ENCODE results near the gene PDCD11.

PDCD11 gene

DNA sequence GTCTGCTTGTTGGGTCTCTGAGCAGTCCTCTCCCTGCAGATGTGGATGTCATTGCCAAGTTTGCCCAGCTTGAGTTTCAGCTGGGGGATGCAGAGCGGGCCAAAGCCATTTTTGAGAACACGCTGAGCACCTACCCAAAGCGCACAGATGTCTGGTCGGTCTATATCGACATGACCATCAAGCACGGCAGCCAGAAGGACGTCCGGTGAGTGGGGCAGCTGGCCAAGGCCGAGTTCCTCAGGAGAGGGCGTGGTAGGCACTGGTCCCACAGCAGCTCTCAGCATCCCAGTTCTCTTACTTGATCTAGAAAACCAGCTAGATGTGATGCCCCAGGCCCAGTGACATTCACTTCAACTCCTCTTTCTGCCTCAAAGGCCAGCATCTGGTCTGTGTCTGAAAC, 48.1 kb downstream of the PDCD11 start:
- peaks cover 2% of the 10 kb centered on the region for H3K4me1 ChIP-seq (ENCODE audit: insufficient read depth, poor library complexity, severe bottlenecking)
- H3K27me3 ChIP-seq (ENCODE audit: insufficient read depth, poor library complexity, severe bottlenecking), result no peaks in the 10 kb centered on the region
- no peak overlapping the region for H3K4me3 ChIP-seq (ENCODE audit: severe bottlenecking)
- H3K27ac ChIP-seq (ENCODE audit: poor library complexity, severe bottlenecking), result no peak overlapping the region
- H3K36me3 ChIP-seq (ENCODE audit: low read depth), result peaks cover 72% of the 10 kb centered on the region
- H3K9me3 ChIP-seq (ENCODE audit: severe bottlenecking), result no peaks in the 10 kb centered on the region
- ATAC-seq (ENCODE audit: low read depth) (no peak), DNase-seq (ENCODE audit: low spot score) (no peak)
- TF ChIP-seq, protein P1, sequence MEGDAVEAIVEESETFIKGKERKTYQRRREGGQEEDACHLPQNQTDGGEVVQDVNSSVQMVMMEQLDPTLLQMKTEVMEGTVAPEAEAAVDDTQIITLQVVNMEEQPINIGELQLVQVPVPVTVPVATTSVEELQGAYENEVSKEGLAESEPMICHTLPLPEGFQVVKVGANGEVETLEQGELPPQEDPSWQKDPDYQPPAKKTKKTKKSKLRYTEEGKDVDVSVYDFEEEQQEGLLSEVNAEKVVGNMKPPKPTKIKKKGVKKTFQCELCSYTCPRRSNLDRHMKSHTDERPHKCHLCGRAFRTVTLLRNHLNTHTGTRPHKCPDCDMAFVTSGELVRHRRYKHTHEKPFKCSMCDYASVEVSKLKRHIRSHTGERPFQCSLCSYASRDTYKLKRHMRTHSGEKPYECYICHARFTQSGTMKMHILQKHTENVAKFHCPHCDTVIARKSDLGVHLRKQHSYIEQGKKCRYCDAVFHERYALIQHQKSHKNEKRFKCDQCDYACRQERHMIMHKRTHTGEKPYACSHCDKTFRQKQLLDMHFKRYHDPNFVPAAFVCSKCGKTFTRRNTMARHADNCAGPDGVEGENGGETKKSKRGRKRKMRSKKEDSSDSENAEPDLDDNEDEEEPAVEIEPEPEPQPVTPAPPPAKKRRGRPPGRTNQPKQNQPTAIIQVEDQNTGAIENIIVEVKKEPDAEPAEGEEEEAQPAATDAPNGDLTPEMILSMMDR (IDR thresholded peaks at IDR 0.05; ENCODE audit: poor library complexity, severe bottlenecking), result no peak

DNA sequence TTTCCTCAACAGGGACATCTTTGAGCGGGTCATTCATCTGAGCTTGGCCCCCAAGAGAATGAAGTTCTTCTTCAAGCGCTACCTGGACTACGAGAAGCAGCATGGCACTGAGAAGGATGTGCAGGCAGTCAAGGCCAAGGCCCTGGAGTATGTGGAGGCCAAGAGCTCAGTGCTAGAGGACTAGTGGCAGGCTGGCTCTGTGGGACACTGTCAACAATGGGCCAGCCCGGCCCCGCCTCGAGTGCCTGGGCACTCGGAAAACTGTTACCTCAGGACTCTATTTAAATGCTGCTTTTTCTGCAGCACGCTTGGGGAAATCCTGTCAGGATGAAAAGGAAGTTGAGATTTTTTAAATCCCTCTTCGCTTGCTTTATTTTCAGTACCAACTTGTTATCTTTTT, 48.9 kb downstream of the PDCD11 start:
- H3K27ac ChIP-seq (ENCODE audit: poor library complexity, severe bottlenecking), result no peak overlapping the region

DNA sequence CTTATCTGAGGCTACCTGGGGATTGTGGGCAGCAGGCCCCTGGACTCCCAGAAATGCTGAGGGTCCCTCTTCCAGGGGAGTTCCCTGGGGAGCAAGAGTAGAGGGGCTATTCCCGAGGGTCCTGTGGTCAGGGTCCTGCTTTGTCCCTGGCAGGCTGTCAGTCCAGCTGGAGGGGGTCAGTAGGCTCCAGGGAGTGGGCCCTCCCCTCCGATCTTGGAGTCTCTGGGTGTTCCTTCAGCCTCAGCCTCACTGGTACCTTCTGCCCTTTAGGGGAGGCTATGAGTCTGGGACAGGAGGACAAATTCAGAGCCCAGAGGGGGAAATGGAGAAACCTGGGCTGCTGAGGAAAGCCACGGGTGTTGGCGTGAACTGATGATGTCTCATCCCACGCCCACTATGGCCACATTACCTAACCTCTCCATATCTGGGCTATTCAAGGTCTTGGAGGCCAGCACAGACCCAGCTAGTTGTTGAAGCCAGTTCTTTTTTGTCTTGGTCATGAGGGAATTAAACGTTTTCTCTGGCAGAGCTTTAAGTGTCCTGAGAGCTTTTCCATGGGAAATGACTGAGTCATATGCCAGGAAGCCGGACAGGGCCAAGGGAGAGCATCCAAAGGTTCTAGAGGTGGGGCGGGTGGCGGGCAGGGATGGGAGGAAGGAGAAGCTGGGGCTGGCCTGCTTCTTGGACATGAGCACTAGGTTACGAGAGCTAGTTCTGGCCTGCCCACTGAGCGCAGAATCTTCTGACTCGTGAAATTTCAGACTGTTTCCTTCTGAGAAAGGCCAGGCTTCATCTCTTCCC, 49.5 kb downstream of the PDCD11 start:
- H3K36me3 ChIP-seq (ENCODE audit: low read depth), result peaks cover 57% of the 10 kb centered on the region
- DNase-seq (ENCODE audit: low spot score), result no peak
- H3K27me3 ChIP-seq (ENCODE audit: insufficient read depth, poor library complexity, severe bottlenecking), result no peaks in the 10 kb centered on the region

More for the DNA sequence above, 48.9 kb downstream of the PDCD11 start:
- DNase-seq (ENCODE audit: low spot score), result no peak
- H3K4me1 ChIP-seq (ENCODE audit: insufficient read depth, poor library complexity, severe bottlenecking), result peaks cover 2% of the 10 kb centered on the region
- H3K9me3 ChIP-seq (ENCODE audit: severe bottlenecking), result no peaks in the 10 kb centered on the region
- ATAC-seq (ENCODE audit: low read depth), result no peak
- no peaks in the 10 kb centered on the region for H3K27me3 ChIP-seq (ENCODE audit: insufficient read depth, poor library complexity, severe bottlenecking)
- TF ChIP-seq, protein P1 (IDR thresholded peaks at IDR 0.05; ENCODE audit: poor library complexity, severe bottlenecking), result no peak
- H3K36me3 ChIP-seq (ENCODE audit: low read depth), result peaks cover 63% of the 10 kb centered on the region
- H3K4me3 ChIP-seq (ENCODE audit: severe bottlenecking), result no peak overlapping the region

DNA sequence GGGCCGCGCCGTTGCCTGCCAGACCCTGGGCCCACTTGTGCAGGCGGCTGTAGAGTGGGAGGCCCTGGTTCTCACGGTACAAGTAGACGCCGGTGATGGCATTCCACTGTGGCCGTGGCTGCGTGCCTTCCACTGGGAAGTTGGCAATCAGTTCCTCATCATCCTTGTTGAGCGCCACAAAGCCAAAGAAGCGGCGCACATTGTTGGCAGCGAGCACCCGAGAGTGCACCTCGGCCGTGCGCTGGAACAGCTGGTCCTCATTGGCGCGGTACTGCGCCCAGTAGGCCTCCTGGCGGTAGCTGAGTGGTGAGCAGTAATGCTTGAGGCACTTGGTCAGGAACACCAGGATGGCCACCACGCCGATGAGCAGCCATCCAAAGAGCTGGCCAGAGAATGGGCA, 50.8 kb downstream of the PDCD11 start:
- Histone ChIP-seq H3K36me3 (ENCODE audit: low read depth) (peaks cover 45% of the 10 kb centered on the region), H3K27ac (ENCODE audit: poor library complexity, severe bottlenecking) (no peak overlapping the region), H3K4me3 (ENCODE audit: severe bottlenecking) (no peak overlapping the region), H3K9me3 (ENCODE audit: severe bottlenecking) (no peaks in the 10 kb centered on the region), H3K27me3 (ENCODE audit: insufficient read depth, poor library complexity, severe bottlenecking) (no peaks in the 10 kb centered on the region), H3K4me1 (ENCODE audit: insufficient read depth, poor library complexity, severe bottlenecking) (peaks cover 8% of the 10 kb centered on the region)
- ATAC-seq (ENCODE audit: low read depth) (no peak), DNase-seq (ENCODE audit: low spot score) (no peak)
- TF ChIP-seq, protein P1 (IDR thresholded peaks at IDR 0.05; ENCODE audit: poor library complexity, severe bottlenecking), result no peak

More for the DNA sequence above, 49.5 kb downstream of the PDCD11 start:
- Histone ChIP-seq H3K9me3 (ENCODE audit: severe bottlenecking) (no peaks in the 10 kb centered on the region), H3K27ac (ENCODE audit: poor library complexity, severe bottlenecking) (no peak overlapping the region), H3K4me3 (ENCODE audit: severe bottlenecking) (no peak overlapping the region), H3K4me1 (ENCODE audit: insufficient read depth, poor library complexity, severe bottlenecking) (peaks cover 2% of the 10 kb centered on the region)
- no peak for ATAC-seq (ENCODE audit: low read depth)
- TF ChIP-seq, protein P1 (IDR thresholded peaks at IDR 0.05; ENCODE audit: poor library complexity, severe bottlenecking), result no peak

DNA sequence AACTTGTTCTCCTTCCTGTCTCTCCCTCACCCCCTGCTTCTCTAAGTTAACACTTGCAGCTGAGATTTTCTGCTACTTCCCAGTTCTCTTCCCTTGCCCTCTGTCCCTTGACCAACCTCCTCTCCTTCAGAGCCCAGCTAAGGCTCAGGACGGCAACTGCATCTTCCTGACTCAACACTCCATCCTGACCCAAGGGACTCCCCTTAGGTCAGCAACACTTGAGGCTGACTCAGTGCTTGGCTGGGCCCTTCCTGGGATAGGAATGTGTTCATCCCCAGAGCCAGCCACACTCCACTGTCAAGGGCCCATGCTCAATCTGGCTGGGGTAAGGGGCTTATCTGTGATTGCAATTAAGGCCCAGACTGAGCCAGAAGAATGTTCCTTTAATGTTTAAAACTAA, 52.3 kb downstream of the PDCD11 start:
- Histone ChIP-seq H3K4me3 (ENCODE audit: severe bottlenecking) (no peak overlapping the region), H3K4me1 (ENCODE audit: insufficient read depth, poor library complexity, severe bottlenecking) (peaks cover 8% of the 10 kb centered on the region), H3K27me3 (ENCODE audit: insufficient read depth, poor library complexity, severe bottlenecking) (no peaks in the 10 kb centered on the region), H3K27ac (ENCODE audit: poor library complexity, severe bottlenecking) (no peak overlapping the region), H3K36me3 (ENCODE audit: low read depth) (peaks cover 29% of the 10 kb centered on the region), H3K9me3 (ENCODE audit: severe bottlenecking) (no peaks in the 10 kb centered on the region)
- DNase-seq (ENCODE audit: low spot score) (no peak), ATAC-seq (ENCODE audit: low read depth) (peak; percentile 62)
- TF ChIP-seq, protein P1 (IDR thresholded peaks at IDR 0.05; ENCODE audit: poor library complexity, severe bottlenecking), result no peak

All from RWPE2 (cell line).